Brain microvascular endothelial cell (primary cell): ENCODE measurements around the gene PRSS12.
"Not testable (repeated sequence)": the region's sequence is repeated elsewhere in the genome, so short reads cannot be mapped to it uniquely, and the experiment has no call there.

Source experiments
- DNase-seq: peaks from one replicate; pipeline ENCODE4 v3.0.0-alpha.2; 2020
- H3K27ac ChIP-seq: fragments of 250-450 bp; sonication (Bioruptor Pico); 2 replicates; pipeline ENCODE4 v1.5.1; 2020; ENCODE audit warnings: mild to moderate bottlenecking, moderate library complexity
- H3K27me3 ChIP-seq: fragments of 250-450 bp; sonication (Bioruptor Pico); replicated peaks from 2 replicates; pipeline ENCODE4 v1.5.1; 2020; ENCODE audit warnings: mild to moderate bottlenecking
- H3K36me3 ChIP-seq: fragments of 250-450 bp; sonication (Bioruptor Pico); replicated peaks from 2 replicates; pipeline ENCODE4 v1.5.1; 2020; ENCODE audit warnings: mild to moderate bottlenecking
- H3K4me3 ChIP-seq: 2 replicates; pipeline ENCODE4 v1.5.1; 2011; ENCODE audit warnings: low read depth, mild to moderate bottlenecking, control low read depth, low read length, moderate library complexity
- in situ Hi-C: cut with HindIII; loops from 2 replicates; pipeline ENCODE4 v1.10.0; 2017; ENCODE audit warnings: low sequenced_read_pairs, low pct_ligation_motif_present
- TF ChIP-seq, protein P1 (sequence below): IDR thresholded peaks from 2 replicates; pipeline ENCODE4 v1.5.1; 2011; ENCODE audit warnings: low read depth, mild to moderate bottlenecking, moderate library complexity, low read length, control low read depth, inconsistent platforms; ENCODE audit errors: missing control alignments

The PRSS12 gene

DNA sequence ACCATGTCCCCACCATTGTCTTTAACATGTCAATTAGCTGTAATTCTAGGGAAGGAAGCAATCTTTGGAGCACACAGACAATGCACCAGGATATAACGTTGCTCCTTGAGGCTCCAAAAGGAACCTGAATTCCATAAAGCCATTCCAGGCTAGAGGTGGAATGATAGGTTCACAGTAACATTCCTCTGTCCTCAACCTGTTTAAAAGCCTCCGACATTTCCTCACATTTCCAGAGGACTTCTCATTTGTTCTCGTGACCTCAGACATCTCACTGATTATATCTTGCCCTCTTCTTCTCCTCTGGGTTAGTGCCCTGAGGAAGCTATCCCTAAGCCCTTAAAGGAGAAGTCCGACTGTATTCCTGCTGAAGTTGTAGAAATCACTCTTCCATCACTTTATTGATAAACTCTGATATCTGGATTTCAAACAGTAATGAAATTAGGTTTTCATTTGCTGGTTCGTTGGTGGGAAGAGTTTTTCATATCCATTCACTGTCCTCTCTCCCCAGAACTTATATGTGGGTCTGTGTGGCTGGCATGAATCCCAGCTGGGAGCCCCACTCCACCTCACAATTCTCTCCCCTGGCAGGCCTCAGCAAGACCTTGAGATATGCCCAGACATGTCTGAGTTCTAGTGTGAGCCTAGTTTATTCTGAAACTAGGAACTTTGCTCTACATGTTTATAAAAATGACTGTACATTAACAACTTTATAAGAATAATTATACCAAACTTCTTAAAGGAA lies 44.2 kb upstream of the PRSS12 start:
- TF ChIP-seq, protein P1, sequence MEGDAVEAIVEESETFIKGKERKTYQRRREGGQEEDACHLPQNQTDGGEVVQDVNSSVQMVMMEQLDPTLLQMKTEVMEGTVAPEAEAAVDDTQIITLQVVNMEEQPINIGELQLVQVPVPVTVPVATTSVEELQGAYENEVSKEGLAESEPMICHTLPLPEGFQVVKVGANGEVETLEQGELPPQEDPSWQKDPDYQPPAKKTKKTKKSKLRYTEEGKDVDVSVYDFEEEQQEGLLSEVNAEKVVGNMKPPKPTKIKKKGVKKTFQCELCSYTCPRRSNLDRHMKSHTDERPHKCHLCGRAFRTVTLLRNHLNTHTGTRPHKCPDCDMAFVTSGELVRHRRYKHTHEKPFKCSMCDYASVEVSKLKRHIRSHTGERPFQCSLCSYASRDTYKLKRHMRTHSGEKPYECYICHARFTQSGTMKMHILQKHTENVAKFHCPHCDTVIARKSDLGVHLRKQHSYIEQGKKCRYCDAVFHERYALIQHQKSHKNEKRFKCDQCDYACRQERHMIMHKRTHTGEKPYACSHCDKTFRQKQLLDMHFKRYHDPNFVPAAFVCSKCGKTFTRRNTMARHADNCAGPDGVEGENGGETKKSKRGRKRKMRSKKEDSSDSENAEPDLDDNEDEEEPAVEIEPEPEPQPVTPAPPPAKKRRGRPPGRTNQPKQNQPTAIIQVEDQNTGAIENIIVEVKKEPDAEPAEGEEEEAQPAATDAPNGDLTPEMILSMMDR: no peak
- DNase-seq: no peak
- Histone ChIP-seq H3K27me3 (no peaks in the 10 kb centered on the region), H3K36me3 (no peaks in the 10 kb centered on the region), H3K4me3 (no peak overlapping the region), H3K27ac (no peak overlapping the region)
- in situ Hi-C loops: no loop called here

DNA sequence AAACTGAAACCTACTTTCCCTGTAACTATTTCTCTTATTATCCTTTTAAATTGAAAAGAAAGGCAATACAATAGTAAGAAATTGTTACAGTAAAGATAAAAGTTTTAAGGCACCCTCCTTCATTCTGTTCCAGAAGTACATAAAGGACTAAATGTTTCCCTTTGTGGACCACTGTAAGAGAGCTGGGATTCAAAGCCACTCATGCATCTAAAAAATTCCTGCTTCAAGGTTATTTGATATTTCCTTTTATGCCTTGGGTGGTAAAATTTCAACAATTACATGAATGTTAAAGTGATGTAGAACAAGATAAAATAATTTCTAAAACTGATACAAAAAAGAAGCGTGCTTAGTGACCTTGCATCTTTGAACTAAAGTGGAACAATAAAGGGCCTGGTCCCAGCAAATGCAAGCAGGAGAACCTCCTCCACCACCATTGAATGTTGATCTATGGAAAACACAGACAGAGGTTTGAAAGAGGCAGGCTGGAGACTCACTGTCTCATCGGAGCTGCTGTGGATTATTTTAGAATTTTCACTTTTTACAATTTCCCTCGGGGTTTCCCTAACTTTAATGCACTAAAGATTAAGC lies 42.3 kb upstream of the PRSS12 start:
- no peak for DNase-seq
- in situ Hi-C loops: no loop called here

DNA sequence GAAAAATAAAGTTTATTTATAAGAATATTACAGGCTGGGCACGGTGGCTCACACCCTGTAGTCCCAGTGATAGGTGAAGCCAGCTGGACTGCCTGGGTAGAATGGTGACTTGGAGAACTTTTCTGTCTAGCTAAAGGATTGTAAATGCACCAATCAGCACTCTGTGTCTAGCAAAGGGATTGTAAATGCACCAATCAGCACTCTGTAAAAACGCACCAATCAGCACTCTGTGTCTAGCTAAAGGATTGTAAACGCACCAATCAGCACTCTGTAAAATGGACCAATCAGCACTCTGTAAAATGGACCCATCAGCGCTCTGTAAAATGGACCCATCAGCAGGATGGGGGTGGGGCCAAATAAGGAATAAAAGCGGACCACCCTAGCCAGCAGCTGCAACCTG lies 39.7 kb upstream of the PRSS12 start:
- H3K27ac ChIP-seq, H3K4me3 ChIP-seq, H3K36me3 ChIP-seq, in situ Hi-C loops, DNase-seq, H3K27me3 ChIP-seq: not testable (repeated sequence)

More for the DNA sequence above, 42.3 kb upstream of the PRSS12 start:
- Histone ChIP-seq H3K27me3 (no peaks in the 10 kb centered on the region), H3K36me3 (no peaks in the 10 kb centered on the region), H3K27ac (no peak overlapping the region), H3K4me3 (no peak overlapping the region)
- TF ChIP-seq, protein P1: no peak

DNA sequence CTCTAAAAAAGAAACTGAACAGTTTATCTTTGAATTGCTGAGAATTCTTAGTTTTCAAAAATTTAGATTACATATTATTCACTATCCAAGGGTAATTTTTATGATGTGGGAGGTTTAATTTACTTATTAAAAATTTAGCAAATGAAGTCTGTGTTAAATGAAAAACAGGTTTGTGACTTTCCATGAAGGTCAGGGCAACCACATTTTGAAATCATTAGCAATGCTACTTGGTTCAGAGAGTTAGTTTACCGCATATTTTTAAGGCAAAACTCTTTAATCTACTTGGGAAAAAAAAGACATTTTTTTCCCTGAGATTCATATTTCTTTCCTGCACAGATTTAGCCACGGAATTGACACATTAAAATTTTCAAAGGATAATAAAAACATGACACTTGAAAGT lies 37.3 kb upstream of the PRSS12 start:
- TF ChIP-seq, protein P1: no peak
- no peak overlapping the region for H3K4me3 ChIP-seq
- DNase-seq: no peak

DNA sequence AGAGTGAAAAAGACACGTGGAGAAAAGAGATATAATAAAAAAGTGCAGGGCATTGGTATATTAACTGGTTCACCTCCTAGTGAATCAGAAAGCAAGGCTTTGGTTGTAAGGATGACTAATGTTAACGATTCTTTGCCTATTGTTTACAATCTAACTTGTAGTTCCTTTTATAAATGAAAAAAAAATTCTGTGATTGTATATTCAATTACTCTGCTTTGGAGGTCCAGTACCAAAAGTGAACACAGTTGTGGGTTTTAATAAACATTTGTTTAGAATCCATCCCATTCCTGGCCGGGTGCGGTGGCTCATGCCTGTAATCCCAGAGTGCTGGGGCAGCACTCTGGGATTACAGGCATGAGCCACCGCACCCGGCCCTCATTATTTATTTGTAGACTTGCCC lies 36.9 kb upstream of the PRSS12 start:
- Histone ChIP-seq H3K27me3 (no peaks in the 10 kb centered on the region), H3K4me3 (no peak overlapping the region), H3K36me3 (no peaks in the 10 kb centered on the region), H3K27ac (no peak overlapping the region)
- in situ Hi-C loops: no loop called here
- TF ChIP-seq, protein P1: no peak
- no peak for DNase-seq

More for the DNA sequence above, 37.3 kb upstream of the PRSS12 start:
- Histone ChIP-seq H3K27me3 (no peaks in the 10 kb centered on the region), H3K27ac (no peak overlapping the region), H3K36me3 (no peaks in the 10 kb centered on the region)
- in situ Hi-C loops: no loop called here

DNA sequence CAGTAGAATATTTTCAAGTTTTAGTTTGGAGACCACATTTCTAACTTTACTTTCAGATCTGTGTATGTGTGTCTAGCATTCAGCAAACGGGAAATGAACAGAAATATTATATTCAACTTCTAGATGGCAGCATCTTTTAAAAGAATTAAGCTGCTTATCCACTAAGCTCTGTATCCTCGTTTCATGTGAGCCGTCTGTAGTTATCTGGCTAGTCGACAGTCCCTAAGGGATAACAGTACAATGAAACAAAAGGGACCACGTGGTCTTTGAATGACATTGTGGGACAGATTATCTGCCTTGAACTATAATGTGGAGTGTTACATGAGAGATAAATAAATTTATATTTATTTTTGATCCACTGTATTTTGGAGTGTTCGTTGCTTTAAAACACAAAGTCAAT lies 35.8 kb upstream of the PRSS12 start:
- Histone ChIP-seq H3K27ac (no peak overlapping the region), H3K36me3 (no peaks in the 10 kb centered on the region), H3K27me3 (no peaks in the 10 kb centered on the region), H3K4me3 (no peak overlapping the region)
- TF ChIP-seq, protein P1: no peak
- DNase-seq: no peak
- in situ Hi-C loops: no loop called here
